ENCODE results near the gene TMEM163. TPM values are rescaled to one million over a fixed set of nuclear protein-coding genes. Genes with fewer than 3 reads are reported as not detected.
"Not testable (repeated sequence)": the region's sequence is repeated elsewhere in the genome, so short reads cannot be mapped to it uniquely, and the experiment has no call there.

TMEM163 gene
- total RNA-seq, 2 experiments from 2014 or later: not detected

GRCh38 chr2:134623046-134623445 is 95.8 kb downstream of the TMEM163 start:
- Mint-ChIP-seq H3K4me3 (no peak overlapping the region), H3K4me1 (ENCODE audit: low read depth) (peaks cover 13% of the 10 kb centered on the region), H3K27me3 (peaks cover 13% of the 10 kb centered on the region), H3K36me3 (ENCODE audit: low read depth) (peaks cover 2% of the 10 kb centered on the region), H3K9me3 (peaks cover 8% of the 10 kb centered on the region), H3K27ac (no peak overlapping the region)
- intact Hi-C loops (cut with micrococcal nuclease): no loop called here
- no peak for DNase-seq
- CTCF ChIA-PET: no interaction called here
- no peak for ATAC-seq
- POLR2A ChIA-PET: no interaction called here
- TF ChIP-seq CTCF (IDR thresholded peaks at IDR 0.05): no peak

GRCh38 chr2:134621939-134622705 is 96.7 kb downstream of the TMEM163 start:
- Mint-ChIP-seq H3K27ac (no peak overlapping the region), H3K9me3 (peaks cover 8% of the 10 kb centered on the region), H3K27me3 (peaks cover 13% of the 10 kb centered on the region), H3K36me3 (ENCODE audit: low read depth) (peaks cover 2% of the 10 kb centered on the region), H3K4me3 (no peak overlapping the region), H3K4me1 (ENCODE audit: low read depth) (peaks cover 13% of the 10 kb centered on the region)
- DNase-seq: no peak
- TF ChIP-seq CTCF (IDR thresholded peaks at IDR 0.05): no peak
- ChIA-PET POLR2A (no interaction called here), CTCF (no interaction called here)
- intact Hi-C loops (cut with micrococcal nuclease): no loop called here
- ATAC-seq: no peak

GRCh38 chr2:134619250-134619649 is 99.5 kb downstream of the TMEM163 start:
- CTCF ChIA-PET: no interaction called here
- Mint-ChIP-seq H3K4me1 (ENCODE audit: low read depth) (peaks cover 13% of the 10 kb centered on the region), H3K4me3 (no peak overlapping the region), H3K27ac (no peak overlapping the region), H3K36me3 (ENCODE audit: low read depth) (peaks cover 2% of the 10 kb centered on the region), H3K9me3 (peaks cover 8% of the 10 kb centered on the region), H3K27me3 (peaks cover 7% of the 10 kb centered on the region)
- POLR2A ChIA-PET: no interaction called here
- intact Hi-C loops (cut with micrococcal nuclease): no loop called here
- DNase-seq (no peak), ATAC-seq (no peak)
- TF ChIP-seq CTCF (IDR thresholded peaks at IDR 0.05): no peak

- DNase-seq; intact Hi-C loops (cut with micrococcal nuclease); CTCF ChIA-PET; H3K36me3 Mint-ChIP-seq (ENCODE audit: low read depth); H3K4me1 Mint-ChIP-seq (ENCODE audit: low read depth); H3K27ac Mint-ChIP-seq; ATAC-seq; H3K27me3 Mint-ChIP-seq; POLR2A ChIA-PET; H3K4me3 Mint-ChIP-seq: not testable (repeated sequence)
- peaks cover 23% of the 10 kb centered on the region for H3K9me3 Mint-ChIP-seq
These were observed 103.3 kb downstream of the TMEM163 start for GRCh38 chr2:134615480-134615879.

- no peak for ATAC-seq
- no peak for DNase-seq
- ChIA-PET CTCF (no interaction called here), POLR2A (no interaction called here)
- H3K4me1 Mint-ChIP-seq (ENCODE audit: low read depth): no peaks in the 10 kb centered on the region
- H3K27me3 Mint-ChIP-seq: no peaks in the 10 kb centered on the region
- H3K4me3 Mint-ChIP-seq: no peak overlapping the region
- peaks cover 15% of the 10 kb centered on the region for H3K9me3 Mint-ChIP-seq
- no peak for TF ChIP-seq CTCF (IDR thresholded peaks at IDR 0.05)
- intact Hi-C loops (cut with micrococcal nuclease): no loop called here
- H3K36me3 Mint-ChIP-seq (ENCODE audit: low read depth): peaks cover 4% of the 10 kb centered on the region
- no peak overlapping the region for H3K27ac Mint-ChIP-seq
These were observed 107.5 kb downstream of the TMEM163 start for GRCh38 chr2:134611316-134611715.
